Measurements from ENCODE around the gene KANK2.

The KANK2 gene

GRCh38 chr19:11159598-11160439, 37.5 kb downstream of the KANK2 start:
- TF ChIP-seq GATA3 (IDR thresholded peaks at IDR 0.05; ENCODE audit: low read depth, low read length) (no peak), GATA2 (IDR thresholded peaks at IDR 0.05; ENCODE audit: low read depth, low read length) (no peak)

- no peak for TF ChIP-seq GATA2 (IDR thresholded peaks at IDR 0.05; ENCODE audit: low read depth, low read length)
Observed at GRCh38 chr19:11155373-11156120, 41.8 kb downstream of the KANK2 start, which contains the start of gene SPC24. TSS of gene SPC24 (minus strand) at chr19:11155782. CDS start at chr19:11155776, 6 bp downstream.

GRCh38 chr19:11154683-11155047, 42.7 kb downstream of the KANK2 start:
- TF ChIP-seq GATA3 (IDR thresholded peaks at IDR 0.05; ENCODE audit: low read depth, low read length) (no peak), GATA2 (IDR thresholded peaks at IDR 0.05; ENCODE audit: low read depth, low read length) (no peak)

- TF ChIP-seq GATA3 (IDR thresholded peaks at IDR 0.05; ENCODE audit: low read depth, low read length) (no peak), GATA2 (IDR thresholded peaks at IDR 0.05; ENCODE audit: low read depth, low read length) (no peak)
Observed at GRCh38 chr19:11152318-11153062, 44.9 kb downstream of the KANK2 start.

- TF ChIP-seq GATA3 (IDR thresholded peaks at IDR 0.05; ENCODE audit: low read depth, low read length): no peak
- no peak for TF ChIP-seq GATA2 (IDR thresholded peaks at IDR 0.05; ENCODE audit: low read depth, low read length)
Observed at GRCh38 chr19:11151181-11151580, 46.2 kb downstream of the KANK2 start.

GRCh38 chr19:11148001-11148400, 49.3 kb downstream of the KANK2 start:
- TF ChIP-seq GATA3 (IDR thresholded peaks at IDR 0.05; ENCODE audit: low read depth, low read length) (no peak), GATA2 (IDR thresholded peaks at IDR 0.05; ENCODE audit: low read depth, low read length) (no peak)

- TF ChIP-seq GATA2 (IDR thresholded peaks at IDR 0.05; ENCODE audit: low read depth, low read length) (no peak), GATA3 (IDR thresholded peaks at IDR 0.05; ENCODE audit: low read depth, low read length) (no peak)
Observed at GRCh38 chr19:11145536-11145924, 51.8 kb downstream of the KANK2 start.

GRCh38 chr19:11142528-11143171, 54.7 kb downstream of the KANK2 start:
- TF ChIP-seq GATA3 (IDR thresholded peaks at IDR 0.05; ENCODE audit: low read depth, low read length): no peak
- no peak for TF ChIP-seq GATA2 (IDR thresholded peaks at IDR 0.05; ENCODE audit: low read depth, low read length)

- TF ChIP-seq GATA2 (IDR thresholded peaks at IDR 0.05; ENCODE audit: low read depth, low read length): no peak
- TF ChIP-seq GATA3 (IDR thresholded peaks at IDR 0.05; ENCODE audit: low read depth, low read length): no peak
Observed at GRCh38 chr19:11141937-11142527, 55.3 kb downstream of the KANK2 start.

- no peak for TF ChIP-seq GATA3 (IDR thresholded peaks at IDR 0.05; ENCODE audit: low read depth, low read length)
- no peak for TF ChIP-seq GATA2 (IDR thresholded peaks at IDR 0.05; ENCODE audit: low read depth, low read length)
Observed at GRCh38 chr19:11140896-11141295, 56.4 kb downstream of the KANK2 start.

GRCh38 chr19:11138601-11139300, 58.6 kb downstream of the KANK2 start:
- TF ChIP-seq GATA2 (IDR thresholded peaks at IDR 0.05; ENCODE audit: low read depth, low read length) (no peak), GATA3 (IDR thresholded peaks at IDR 0.05; ENCODE audit: low read depth, low read length) (no peak)

GRCh38 chr19:11137542-11138384, 59.6 kb downstream of the KANK2 start:
- TF ChIP-seq GATA3 (IDR thresholded peaks at IDR 0.05; ENCODE audit: low read depth, low read length) (no peak), GATA2 (IDR thresholded peaks at IDR 0.05; ENCODE audit: low read depth, low read length) (no peak)

Measured in SH-SY5Y (cell line).